CD4-positive, alpha-beta T cell treated with Interleukin-1 beta for 1 hour (primary cell): ENCODE data around the gene DCAF5.
"Not testable (repeated sequence)": the region's sequence is repeated elsewhere in the genome, so short reads cannot be mapped to it uniquely, and the experiment has no call there.

Source experiments
- DNase-seq, 2 donors: peaks; one replicate each; pipeline ENCODE4 v3.0.0-alpha.2; 2020 to 2022

The DCAF5 gene

GRCh38 chr14:69068744-69069421, 84.0 kb downstream of the DCAF5 start:
- no peak for DNase-seq

GRCh38 chr14:69066396-69067171, 86.3 kb downstream of the DCAF5 start:
- DNase-seq: no peak

GRCh38 chr14:69065934-69066333, 87.0 kb downstream of the DCAF5 start:
- not testable (repeated sequence) for DNase-seq

GRCh38 chr14:69064596-69064995, 88.3 kb downstream of the DCAF5 start:
- DNase-seq: no peak

GRCh38 chr14:69059658-69060623, 93.0 kb downstream of the DCAF5 start:
- DNase-seq: peak in 1 of 2 donors; percentile 52

GRCh38 chr14:69055999-69056788, 96.7 kb downstream of the DCAF5 start:
- no peak for DNase-seq

- DNase-seq: no peak
Observed at GRCh38 chr14:69055125-69055524, 97.8 kb downstream of the DCAF5 start.

GRCh38 chr14:69054030-69054429, 98.9 kb downstream of the DCAF5 start:
- DNase-seq: no peak

- no peak for DNase-seq
Observed at GRCh38 chr14:69052181-69052601, 100.7 kb downstream of the DCAF5 start.

- DNase-seq: no peak
Observed at GRCh38 chr14:69050240-69051184, 102.4 kb downstream of the DCAF5 start.

GRCh38 chr14:69049675-69050074, 103.2 kb downstream of the DCAF5 start:
- no peak for DNase-seq

- no peak for DNase-seq
Observed at GRCh38 chr14:69048456-69048855, 104.5 kb downstream of the DCAF5 start.

GRCh38 chr14:69047255-69047654, 105.7 kb downstream of the DCAF5 start:
- DNase-seq: no peak

GRCh38 chr14:69046476-69046860, 106.5 kb downstream of the DCAF5 start:
- no peak for DNase-seq

GRCh38 chr14:69045857-69046475, 107.0 kb downstream of the DCAF5 start:
- DNase-seq: peak in 1 of 2 donors; percentile 20

GRCh38 chr14:69044965-69045555, 107.9 kb downstream of the DCAF5 start:
- DNase-seq: no peak

- no peak for DNase-seq
Observed at GRCh38 chr14:69044296-69044695, 108.6 kb downstream of the DCAF5 start.

- DNase-seq: peak in 1 of 2 donors; percentile 14
Observed at GRCh38 chr14:69043596-69044260, 109.2 kb downstream of the DCAF5 start.

- peak in 1 of 2 donors; percentile 36 for DNase-seq
Observed at GRCh38 chr14:69042787-69043444, 110.0 kb downstream of the DCAF5 start.
